GM18867 (cell line): ENCODE data around the gene GID8.

Source experiments
- ATAC-seq: cut with Tn5 transposase; IDR thresholded peaks from one replicate; pipeline ENCODE4 v1.9.1; 2021; ENCODE audit warnings: mild to moderate bottlenecking, moderate library complexity; ENCODE audit not compliant: unreplicated experiment

GID8 gene

DNA sequence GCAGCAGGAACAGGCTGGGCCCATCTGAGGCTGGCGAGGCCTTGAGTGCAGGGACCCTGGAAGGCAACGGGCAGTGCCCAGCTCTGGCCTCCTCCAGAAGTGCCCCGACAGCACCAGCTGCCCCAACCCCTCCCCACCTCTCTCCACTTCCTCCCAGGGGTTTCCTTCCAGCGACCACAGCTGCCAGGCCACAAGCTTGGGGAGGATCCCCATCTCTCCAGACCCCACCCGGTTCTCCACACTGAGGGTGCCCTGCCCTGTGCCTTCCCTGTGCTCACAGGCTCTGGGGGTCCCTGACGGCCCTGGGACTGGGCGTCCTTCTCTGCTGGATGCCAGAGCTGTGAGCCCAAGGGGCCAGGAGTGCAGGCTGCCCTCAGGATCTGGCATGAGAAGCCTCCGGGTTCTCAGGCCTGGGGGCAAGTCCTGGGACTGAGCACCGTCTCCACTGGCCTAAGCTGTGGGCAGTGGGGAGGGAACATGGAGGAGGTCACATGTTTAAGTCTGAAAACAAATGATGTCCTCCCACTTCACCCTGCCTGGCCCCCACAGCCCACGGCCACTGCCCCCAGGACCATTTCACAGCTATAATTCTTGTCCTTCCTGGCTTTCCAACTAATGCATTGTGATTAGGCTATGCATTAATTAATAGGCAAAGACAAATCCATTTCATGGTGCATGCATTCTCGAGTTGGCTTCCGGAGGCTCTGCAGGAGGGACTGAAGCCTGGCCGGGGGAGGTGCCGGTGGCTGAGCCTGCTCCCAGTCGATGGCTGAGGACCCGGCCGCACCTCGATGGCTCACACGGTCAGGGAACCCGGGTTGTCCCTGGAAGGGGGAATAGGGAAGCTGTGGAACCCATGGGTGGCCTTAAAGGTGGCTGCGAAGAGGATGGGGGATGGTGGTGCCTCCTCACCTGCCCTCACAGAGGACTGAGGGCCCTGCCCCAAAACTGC lies 44.5 kb downstream of the GID8 start:
- no peak for ATAC-seq

DNA sequence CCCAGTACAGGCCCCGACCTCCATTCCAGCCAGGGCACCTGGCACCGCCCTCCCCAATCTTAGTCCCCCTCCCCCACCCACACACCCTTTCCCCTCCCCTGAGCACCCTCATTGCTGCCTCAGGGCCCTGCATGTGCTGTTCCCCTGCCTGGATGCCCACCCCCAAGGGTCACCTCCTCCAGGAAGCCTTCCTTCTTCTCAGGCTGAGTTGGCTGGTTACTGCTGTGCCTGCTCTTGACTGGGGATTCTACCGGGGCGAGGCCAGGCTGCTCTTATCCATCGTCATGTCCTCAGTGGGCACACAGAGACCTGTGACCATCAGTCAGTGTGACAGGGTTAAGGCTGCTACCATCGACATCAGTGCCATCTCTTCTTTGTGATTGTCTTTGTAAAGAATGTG lies 45.3 kb downstream of the GID8 start:
- no peak for ATAC-seq

DNA sequence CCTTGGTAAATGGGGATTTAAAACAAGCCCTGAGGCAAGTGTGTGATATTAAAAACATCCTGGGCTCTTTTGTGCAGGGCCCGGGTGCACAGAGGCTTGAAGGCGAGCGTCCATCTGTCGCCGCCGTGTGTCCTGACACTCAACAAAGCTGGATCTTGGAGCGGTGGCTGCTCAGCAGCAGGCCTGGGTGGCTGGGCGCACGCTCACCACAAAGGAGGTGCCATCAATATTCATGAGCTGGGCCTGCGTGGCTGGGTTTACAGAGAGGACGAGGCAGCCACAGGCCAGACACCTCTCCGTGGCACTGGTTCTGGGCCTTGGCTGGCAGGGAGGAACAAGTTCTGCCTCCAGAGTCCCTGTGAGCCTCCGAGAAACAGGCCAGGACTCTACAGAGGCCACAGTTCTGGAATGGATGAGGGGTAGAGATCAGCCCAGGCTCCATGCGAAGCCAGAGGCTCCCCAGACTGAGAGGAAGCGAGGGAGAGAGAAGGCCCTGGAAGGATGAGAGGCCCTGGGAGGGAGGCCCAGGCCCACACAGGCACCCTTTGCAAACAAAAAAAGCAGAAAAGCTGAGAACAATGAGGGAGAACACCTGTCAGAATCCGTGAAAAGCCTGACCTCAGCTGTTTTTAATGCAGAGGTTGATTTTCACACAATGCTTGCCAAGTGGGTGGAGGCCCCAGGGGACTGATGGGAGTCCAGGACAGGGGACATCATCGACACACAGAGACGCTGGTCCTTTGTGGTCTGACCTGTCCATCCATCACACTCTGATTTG lies 46.9 kb downstream of the GID8 start:
- ATAC-seq = no peak

DNA sequence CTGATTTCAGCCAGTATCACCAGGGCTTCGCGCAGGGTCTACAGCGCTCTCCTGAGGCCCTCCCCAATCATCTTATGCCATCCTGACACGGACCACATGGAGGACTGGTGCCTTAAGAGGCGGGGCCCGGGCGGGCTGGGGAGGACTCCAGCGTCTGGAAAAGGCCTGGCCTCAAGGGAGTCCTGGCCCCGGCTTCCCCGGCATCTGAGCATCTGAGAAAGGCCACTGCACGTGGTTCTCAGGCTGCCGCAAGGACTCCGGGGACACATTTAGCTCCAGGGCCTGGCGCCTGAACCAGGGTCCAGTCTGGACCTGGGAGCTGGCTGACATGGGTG lies 47.5 kb downstream of the GID8 start:
- no peak for ATAC-seq

DNA sequence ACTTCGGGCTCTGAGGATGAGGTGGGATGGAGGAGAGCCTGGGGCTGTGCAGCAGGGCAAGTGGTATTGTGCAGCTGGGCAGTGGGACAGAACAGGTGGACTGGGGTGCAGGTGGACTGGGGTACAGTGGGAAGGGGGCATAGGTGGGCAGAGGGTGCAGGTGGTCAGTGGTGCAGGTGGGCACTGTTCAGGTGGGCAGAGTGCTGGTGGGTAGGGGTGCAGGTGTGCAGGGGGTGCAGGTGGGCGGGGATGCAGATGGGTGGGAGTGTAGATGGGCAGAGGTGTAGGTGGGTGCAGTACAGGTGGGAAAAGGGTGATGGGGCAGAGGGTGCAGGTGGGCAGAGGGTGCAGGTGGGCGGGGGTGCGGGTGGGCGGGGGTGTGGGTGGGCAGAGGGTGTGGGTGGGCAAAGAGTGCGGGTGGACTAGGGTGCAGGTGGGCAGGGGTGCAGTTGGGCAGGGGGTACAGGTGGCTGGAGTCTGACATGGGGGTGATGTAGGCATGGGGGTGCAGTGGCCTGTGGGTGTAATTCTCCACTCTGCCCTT lies 48.4 kb downstream of the GID8 start:
- no peak for ATAC-seq

DNA sequence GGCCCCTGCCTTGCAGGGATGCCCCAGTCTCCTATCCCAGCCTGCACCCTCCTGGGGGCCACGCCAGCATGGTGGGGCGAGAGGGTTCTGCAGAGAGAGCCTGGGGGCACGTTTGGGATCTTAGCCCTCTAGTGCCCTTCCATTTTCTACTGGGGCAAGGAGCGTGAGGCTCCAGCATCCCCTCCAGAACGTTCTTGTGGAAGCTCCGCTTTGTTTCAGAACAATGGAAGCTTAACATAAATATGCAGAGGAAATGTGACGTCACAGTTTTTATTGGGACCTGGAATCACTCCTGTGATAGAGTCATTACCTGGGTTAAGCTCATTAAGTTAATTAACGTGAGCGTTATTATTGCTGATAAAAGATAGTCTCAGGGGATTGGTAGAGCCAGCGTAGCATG lies 49.2 kb downstream of the GID8 start:
- no peak for ATAC-seq

DNA sequence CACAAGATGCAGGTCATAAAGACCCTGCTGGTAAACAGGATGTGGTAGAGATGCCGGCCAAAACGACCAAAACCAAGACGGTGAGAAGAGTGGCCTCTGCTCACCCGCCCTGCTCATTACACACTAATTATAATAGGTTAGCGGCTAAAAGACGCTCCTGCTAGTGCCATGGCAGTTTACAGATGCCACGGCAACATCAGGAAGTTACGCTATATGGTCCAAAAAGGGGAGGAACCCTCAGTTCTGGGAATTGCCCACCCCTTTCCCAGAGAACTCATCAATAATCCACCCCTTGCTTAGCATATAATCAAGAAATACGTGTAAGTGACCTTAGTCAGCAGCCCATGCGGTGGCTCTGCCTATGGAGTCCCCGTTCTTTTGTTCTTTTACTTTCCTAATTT lies 51.3 kb downstream of the GID8 start:
- no peak for ATAC-seq

DNA sequence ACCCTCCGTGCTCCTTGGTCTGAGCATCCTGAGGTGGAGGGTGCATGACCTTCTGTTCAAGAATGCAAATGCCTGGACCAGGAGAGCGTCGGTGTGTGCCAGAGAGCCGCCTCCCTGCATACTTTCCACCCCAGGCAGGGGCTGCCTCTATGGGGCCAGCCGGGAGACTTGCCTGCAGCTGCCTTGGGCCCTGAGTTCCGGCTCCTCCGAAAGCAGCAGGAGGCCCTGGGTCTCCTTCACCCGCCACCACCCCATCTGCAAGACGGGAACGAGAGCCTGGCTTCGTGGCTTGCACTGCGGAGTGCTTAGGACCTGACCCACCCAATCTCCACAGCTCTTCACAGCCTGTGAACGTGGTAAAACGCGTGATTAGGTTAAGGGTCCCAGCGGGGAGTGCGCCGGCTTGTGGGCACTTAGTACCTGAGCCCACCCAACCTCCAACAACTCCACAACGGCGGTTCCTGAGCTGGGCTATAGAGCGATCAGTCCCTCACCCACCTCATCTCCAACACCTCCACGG lies 52.4 kb downstream of the GID8 start:
- no peak for ATAC-seq

DNA sequence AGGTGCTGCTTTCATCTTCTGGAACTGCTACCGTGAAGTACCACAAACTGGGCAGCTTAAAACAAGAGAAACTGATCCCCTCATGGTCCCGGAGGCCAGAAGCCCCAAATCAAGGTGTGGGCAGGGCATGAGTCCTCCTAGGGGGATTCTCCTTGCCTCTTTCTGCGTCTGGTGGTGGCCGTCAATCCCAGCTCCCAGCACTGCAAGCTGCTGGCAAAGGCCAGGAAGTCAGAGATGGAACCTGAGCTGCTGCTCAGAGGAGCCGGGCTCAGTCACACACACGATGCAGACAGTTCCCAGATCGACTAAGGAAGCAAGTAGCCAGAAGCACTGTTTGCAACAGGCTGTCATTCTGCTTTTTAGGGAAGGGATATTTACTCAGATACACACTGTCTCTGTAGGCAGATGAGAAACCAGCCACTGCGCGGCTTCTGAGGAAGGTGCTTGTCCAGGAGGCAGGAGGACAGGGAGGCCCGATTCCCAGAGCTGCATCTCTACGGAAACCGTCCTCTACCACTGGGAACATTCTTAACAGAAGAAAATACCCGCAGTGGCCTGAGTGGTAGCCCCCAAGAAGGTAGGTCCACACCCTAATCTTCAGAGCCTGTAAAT lies 53.4 kb downstream of the GID8 start:
- no peak for ATAC-seq

DNA sequence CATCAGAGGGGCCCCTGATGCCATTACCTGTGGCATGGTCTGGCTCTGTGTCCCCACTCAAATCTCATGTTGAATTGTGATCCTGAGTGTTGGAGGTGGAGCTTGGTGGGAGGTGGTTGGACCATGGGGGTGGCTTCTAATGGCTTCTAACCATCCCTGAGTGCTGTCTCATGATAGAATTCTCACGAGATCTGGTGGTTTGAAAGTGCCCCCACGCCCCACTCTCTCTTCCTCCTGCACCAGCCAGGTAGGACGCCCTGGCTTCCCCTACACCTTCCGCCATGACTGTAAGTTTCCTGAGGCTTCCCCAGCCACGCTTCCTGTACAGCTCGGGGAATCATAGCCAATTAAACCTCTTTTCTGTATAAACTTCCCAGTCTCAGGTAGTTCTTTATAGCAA lies 53.9 kb downstream of the GID8 start:
- no peak for ATAC-seq

DNA sequence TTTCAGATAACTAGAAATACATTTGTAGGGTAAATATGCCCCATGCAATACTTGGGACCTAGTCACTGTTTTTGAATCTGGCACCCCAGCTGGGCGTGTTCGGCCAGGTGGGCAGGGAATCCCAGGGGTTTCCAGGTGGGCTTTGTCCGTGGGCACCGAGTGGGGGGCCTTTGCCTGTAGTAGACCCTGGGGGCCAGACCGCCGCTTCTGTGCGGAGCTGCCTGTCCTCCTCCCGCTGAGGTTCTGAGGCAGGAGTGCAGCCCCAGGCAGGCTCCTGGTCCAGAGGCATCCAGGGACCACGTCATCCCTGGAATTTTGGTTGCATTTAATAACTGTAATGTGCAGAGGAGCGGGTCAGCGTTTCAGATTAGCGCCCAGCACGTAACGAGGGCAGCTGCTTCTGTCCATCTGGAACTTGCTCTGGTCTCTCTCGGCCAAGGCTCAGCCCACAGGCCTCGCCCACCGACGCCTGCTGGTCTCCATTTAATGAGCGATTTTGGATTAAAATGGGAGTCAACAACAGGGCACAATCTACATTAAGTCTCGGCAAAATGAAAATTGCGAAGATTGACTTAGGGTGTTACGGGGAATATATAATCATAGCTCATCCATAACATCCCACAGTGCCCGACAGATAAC lies 56.0 kb downstream of the GID8 start:
- ATAC-seq = no peak

DNA sequence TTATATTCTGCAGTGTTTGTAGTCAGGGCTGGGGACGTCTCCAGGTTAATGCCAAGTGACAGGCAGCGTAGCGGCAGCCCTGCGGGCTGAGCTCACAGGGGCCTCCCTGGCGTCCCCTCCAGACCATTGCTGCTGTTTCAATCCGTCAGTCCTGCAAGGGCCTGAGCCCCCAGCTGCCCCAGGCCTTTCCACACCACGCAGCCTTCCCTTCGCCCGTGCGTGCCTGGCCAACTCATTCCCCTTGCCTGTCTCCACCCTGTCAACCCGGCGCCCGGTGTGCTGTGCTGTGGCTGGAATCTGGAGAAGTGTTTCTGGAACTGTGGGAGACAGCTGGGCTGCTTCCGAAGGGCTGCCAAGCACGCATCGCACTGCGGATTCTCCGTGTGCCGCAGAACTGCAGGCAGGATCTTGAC lies 56.9 kb downstream of the GID8 start:
- ATAC-seq = no peak

DNA sequence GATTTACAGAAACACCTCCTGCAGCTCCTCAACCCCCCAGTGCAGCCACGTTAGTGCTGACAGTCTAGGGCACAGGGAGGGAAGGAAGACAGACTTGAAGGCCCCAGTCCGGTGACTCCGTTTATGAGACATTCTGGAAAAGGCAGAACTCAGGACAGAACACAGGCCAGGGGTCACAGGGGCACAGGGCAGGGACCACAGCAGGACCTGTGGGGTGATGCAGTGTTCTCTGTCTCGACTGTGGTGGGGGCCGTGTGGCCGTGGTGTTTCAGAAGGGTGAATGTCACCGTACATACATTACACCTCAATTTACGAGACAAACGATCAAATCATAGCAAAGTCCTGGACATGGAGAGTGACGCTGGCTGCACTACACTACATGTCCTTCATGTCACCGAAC lies 57.5 kb downstream of the GID8 start:
- no peak for ATAC-seq

DNA sequence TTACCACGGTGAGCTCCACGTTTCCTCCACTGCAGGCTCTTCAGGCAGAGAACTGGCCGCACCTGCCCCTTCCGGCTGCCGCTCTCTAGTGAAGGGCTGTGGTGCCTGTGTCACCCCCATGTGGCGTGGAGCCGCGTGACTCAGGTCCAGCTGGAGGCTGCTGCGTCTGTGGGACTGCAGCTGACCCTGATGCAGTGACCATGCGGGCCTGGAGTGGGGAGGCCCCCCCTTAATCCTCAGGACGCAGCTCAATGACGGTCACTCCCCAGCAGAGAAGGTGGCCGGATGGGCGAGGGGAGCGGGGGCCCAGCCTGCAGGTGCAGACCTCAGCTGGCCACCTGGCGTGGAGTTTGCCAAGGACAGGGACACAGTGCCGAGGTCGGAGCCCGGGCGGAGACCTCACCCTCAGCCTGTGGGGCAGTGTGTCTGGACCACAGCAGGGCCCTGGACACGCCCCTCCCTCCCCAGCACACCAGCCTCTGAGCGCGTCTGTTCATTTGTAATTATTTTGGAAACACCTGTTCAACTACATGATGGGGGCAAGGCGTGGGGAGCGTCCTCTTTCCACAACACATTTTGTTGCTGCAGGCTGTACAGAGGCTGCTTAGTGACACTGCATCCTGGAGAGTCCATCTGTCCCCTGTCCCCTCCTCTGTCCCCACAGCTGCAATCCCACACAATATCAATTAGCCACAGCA lies 58.1 kb downstream of the GID8 start:
- no peak for ATAC-seq

DNA sequence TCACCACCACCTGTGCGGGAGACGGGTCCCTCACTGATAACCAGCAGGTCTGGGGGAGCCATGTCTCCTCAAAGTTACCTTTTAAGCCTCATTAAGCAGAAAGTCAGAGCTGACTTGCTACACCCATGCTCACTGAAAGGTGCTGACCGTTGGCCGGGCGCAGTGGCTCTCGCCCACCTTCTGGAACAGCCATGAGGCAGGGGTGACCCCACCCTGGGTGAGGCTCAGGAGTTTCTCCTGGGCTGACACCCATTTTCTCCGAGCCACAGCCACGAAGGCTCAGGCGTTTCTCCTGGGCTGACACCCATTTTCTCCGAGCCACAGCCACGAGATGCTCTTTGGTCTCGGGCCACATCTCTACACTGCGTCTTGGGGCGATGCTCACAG lies 58.6 kb downstream of the GID8 start:
- no peak for ATAC-seq

DNA sequence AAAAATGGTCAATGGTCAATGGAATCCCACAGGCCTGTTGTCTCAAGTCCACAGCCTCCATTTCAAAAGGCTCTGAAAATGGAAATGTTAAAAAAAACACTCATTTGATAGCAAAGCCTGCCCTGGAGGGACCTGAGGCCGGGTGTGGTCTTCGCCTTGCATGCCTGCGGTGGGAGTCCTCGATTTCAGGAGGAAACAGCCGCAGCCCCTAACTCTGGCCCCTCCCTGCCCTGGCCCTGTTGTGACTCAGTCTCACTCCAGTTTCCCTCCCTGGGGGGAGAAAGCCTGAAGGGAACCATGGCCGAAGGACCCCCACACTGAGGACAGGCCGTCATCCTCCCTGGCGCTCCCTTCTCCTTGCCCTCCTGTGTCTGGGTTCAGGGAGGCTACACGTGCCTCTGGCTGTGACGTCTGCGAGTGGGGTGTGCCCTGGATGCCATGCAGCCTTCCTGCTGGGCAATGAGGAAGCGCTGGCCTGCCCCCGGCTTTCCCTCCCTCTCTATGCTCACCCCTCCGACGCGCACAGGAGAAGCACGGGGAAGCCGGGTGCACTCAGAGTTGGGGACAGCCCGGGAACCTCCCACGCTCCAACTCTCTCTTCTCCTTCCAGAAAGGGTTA lies 59.6 kb downstream of the GID8 start:
- ATAC-seq = no peak
